GM08714 (cell line): ENCODE data around the gene FBXL7.

Experiments
- H3K4me3 ChIP-seq: fragments of 200-500 bp; sonication (Bioruptor generic); 2 replicates; pipeline ENCODE4 v1.5.1; 2014; ENCODE audit warnings: mild to moderate bottlenecking, low read length, inconsistent platforms
- ZNF274 ChIP-seq: IDR thresholded peaks from 2 replicates; pipeline ENCODE4 v1.6.1; 2012; ENCODE audit warnings: mild to moderate bottlenecking, low read depth, low read length

FBXL7 gene

DNA sequence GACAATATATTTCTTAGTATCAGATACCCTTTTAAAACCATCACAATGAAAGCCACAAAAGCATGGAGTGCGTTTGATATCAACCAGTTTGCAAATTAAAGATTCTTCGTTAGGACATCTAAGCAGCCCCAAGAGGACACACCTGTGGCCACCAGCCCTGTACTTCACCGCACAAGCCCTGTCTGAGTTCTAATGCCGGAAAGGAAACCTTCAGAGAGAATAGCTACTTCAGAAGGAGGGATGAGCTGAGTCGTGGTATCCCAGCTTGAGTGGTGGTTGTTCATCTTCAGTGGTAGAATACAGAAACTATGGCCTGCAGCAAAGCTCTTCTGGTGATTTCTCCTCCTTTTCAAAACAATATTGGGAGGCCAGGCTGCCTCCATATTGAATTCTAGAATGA lies 319.6 kb downstream of the FBXL7 start:
- no peak for TF ChIP-seq ZNF274
- no peak overlapping the region for H3K4me3 ChIP-seq

DNA sequence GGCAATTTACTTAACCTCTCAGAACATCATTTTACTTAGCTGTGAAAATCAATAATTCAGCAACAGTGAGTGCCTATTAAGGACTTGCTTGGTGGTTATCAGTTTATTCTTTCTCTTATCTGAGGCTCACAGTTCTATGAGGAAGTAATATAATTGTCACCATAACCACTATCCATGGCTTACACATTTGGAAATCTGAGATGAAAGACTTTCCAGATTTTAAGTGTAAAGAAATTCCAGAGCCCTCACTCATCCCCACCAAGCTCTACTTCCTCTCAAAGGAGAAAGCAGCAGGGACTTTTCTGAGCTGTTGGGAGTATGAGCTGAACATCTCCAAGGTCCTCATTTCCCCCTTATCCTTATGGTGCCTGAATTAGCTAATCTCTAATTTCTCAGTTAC lies 321.5 kb downstream of the FBXL7 start:
- no peak for TF ChIP-seq ZNF274
- H3K4me3 ChIP-seq = no peak overlapping the region

DNA sequence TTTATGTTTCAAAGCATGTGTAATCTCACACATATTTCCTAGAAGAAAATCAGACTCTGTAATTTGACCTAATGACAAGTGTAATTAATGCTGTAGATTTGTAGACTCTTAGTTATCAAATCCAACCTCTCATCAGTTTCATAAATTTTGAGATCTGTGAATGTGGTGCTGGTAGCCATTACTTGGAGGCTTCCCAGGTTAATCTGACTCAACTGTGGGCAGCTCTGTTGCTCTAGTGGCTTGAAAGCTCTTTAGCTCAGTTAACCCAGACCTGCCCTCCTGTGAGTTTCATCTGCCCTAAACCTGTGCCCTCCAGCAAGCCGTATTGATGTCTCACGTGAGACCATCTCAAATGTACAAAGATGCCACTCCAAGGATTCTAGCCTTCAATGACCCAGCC lies 323.4 kb downstream of the FBXL7 start:
- H3K4me3 ChIP-seq = no peak overlapping the region
- TF ChIP-seq ZNF274 = no peak

GRCh38 chr5:15827741-15828140 lies 327.8 kb downstream of the FBXL7 start:
- no peak overlapping the region for H3K4me3 ChIP-seq
- TF ChIP-seq ZNF274 = no peak

GRCh38 chr5:15831408-15831807 lies 331.4 kb downstream of the FBXL7 start:
- TF ChIP-seq ZNF274 = no peak

DNA sequence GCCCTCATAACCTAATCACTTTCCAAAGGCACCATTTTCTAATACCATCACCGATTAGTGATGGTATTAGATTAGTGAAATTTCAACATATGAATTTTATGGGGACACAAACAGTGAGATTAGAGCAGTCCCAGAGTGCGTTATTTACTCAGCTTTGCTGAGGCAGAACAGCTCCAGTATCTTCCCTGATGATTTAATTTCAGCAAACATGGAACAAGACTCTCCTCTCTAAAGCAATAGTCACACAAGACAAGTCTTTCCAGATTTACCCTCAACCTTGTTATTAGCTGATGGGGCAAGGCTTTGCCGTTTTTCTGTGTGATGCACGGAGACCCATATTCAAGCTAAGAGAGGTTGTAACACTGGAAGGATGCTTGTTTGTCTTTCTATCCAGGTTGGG lies 333.4 kb downstream of the FBXL7 start:
- TF ChIP-seq ZNF274 = no peak
- H3K4me3 ChIP-seq = no peak overlapping the region

More at GRCh38 chr5:15831408-15831807, 331.4 kb downstream of the FBXL7 start:
- no peak overlapping the region for H3K4me3 ChIP-seq

DNA sequence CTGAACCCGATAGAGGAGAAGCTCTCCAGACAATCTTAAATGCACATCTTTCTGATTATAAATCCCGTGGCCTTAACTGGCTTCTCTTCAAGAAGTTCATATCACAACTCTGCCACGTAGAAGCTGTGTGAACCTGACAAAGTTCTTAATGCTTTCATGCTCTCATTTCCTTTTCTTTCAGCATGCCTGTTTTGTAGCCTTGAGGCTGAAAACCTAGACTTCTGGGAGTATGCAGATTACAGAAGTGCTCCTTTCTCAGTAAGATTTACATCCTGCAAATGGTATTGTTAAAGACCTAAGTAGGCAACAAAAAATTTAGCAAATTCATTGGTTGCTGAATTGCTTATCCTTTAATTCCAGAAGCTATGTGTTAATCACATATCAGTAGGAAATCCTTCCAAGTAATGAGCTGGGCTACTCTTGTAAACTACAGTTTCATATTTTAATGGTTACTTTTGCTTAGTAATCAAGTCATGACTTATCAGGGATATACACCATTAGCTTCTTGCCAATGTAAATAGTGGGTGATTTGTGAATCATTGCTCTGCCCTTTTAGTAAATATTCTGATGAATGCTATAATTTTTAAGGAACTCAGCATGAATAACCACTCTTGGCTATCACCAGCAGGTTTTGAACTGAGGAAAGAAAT lies 334.7 kb downstream of the FBXL7 start:
- H3K4me3 ChIP-seq = no peak overlapping the region
- no peak for TF ChIP-seq ZNF274

GRCh38 chr5:15835514-15835913 lies 335.5 kb downstream of the FBXL7 start:
- no peak for TF ChIP-seq ZNF274
- no peak overlapping the region for H3K4me3 ChIP-seq

- no peak for TF ChIP-seq ZNF274
- H3K4me3 ChIP-seq = no peak overlapping the region
Observed at GRCh38 chr5:15837551-15838289, 337.7 kb downstream of the FBXL7 start.

DNA sequence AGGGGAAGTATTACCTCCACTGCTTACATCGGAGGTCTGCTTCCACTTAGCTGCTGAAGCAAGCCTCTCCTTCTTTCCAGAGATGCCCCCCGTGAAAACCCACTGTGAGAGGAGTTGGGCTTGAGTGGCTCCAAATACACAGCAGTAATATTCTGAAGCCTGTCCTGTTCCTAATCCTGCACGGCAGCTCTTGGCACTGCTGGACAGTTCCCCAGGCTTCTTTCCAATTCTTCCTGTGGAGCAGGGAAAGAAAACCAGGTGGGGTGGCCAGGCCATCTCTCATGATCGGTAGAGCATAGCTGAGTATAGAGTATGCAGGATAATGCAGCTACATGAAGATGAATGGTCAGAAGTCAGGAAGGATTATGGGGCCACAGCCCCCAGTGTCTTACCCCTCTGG lies 344.3 kb downstream of the FBXL7 start:
- TF ChIP-seq ZNF274 = no peak
- H3K4me3 ChIP-seq = no peak overlapping the region

DNA sequence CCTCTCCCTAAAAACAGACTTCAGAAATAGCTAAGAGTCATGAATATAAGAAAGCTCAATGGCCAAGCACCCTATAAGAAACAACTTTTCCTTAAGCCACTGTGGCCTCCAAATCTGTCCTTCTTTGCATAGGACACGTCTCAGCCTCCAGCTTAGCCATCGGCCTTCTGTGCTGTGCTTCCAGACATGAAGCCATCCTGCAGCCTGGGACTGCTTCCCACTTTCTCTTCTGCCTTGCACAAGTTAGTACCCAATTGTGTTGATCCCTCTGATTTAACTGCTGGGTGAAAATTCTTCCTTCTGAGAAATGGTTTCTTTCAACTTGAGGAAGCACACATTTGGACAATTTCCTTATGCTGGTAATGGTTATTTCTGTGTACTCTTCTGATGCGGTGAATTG lies 344.9 kb downstream of the FBXL7 start:
- no peak for TF ChIP-seq ZNF274
- H3K4me3 ChIP-seq = no peak overlapping the region

DNA sequence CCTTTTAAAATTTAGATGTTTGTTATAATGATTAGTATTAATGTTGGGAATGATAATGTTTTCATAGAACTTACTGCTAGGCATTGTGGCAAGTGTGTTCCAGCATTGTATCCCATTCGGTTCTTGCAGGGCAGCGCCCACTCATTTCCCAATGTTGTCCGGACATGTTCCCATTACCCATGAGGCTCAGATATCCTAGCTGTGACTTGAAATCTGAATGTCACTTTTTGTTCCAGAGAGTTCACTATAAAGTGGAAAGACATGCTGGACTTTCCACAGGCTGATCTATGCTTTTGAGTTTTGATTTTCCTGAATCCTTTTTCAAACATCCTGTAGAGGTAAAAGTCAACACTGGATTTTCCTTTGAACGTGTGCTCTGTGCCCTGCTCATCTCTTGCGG lies 350.6 kb downstream of the FBXL7 start:
- no peak overlapping the region for H3K4me3 ChIP-seq
- TF ChIP-seq ZNF274 = no peak

DNA sequence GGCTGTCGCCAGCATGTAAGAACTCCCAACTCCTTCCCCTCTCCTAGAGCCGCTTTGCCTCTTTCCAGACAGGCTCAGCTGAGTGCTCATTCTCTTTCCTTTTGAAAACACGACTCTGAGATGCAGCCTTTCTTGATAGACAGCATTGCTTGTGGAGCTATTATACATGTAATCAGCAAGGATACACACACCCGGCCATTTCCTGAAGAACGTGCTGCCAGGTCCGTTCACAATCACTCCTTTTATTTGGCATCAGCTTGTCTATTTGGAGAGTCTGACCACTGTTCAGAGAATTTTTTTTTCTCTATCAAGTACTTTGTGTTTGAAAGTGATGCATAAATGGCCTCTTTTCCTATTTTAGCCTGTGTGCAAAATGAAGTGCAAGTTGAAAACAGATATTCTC lies 351.0 kb downstream of the FBXL7 start:
- no peak overlapping the region for H3K4me3 ChIP-seq
- TF ChIP-seq ZNF274 = no peak

- TF ChIP-seq ZNF274 = no peak
- H3K4me3 ChIP-seq = no peak overlapping the region
Observed at GRCh38 chr5:15852217-15852616, 352.2 kb downstream of the FBXL7 start.

DNA sequence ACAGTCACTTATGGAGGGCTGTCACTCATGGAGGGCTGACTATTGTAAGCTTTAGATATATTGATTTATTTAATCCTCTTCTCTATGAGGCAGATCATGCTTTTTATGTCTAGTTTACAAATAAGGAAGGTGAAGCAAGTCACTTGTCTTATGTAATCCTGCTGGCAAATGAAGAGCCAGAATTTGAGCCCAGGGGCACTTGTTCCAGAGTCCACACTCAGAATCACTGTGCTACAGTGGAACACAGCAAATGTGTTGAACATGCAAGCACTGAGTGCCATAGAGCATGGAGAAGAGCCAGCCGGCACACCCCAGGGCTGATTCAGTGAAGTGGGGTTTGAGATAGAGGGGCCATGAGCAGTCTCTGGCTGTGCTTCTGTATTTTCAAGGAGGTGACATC lies 353.0 kb downstream of the FBXL7 start:
- no peak for TF ChIP-seq ZNF274
- H3K4me3 ChIP-seq = no peak overlapping the region
